ENCODE measurements around the gene RASGEF1C. TPM values are rescaled to one million over a fixed set of nuclear protein-coding genes. Genes with fewer than 3 reads are reported as not detected.

Gene RASGEF1C
- total and polyA plus RNA-seq, 2 experiments from 2014 or later: 0.40 to 0.42 TPM

- no peak for TF ChIP-seq STAT1 (IDR thresholded peaks at IDR 0.05; ENCODE audit: unreplicated experiment)
These were observed 40.3 kb downstream of the RASGEF1C start (continued) for GRCh38 chr5:180168758-180169157.

DNA sequence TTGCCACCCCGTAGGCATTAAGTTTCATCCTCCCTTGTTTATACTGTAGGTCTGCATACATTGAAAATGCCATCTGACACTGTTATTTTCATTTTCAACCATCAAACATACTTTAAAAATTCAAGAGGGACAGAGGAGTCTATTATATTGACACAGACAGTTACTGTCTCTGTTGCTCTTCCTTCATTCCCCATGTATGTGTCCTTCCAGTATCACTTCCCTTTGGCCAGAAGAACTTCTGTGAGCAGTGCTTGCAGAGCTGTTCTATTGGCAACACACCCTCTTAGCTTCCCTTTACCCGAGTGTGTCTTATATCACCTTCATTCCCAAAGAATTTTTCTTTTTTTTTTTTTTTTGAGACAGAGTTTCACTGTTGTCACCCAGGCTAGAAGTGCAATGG lies 42.8 kb downstream of the RASGEF1C start:
- Mint-ChIP-seq H3K4me3 (no peak overlapping the region), H3K27me3 (ENCODE audit: insufficient read depth, low read depth, poor library complexity) (peaks cover 8% of the 10 kb centered on the region), H3K9me3 (no peaks in the 10 kb centered on the region), H3K36me3 (ENCODE audit: low read depth) (no peaks in the 10 kb centered on the region), H3K4me1 (peaks cover 14% of the 10 kb centered on the region), H3K27ac (no peak overlapping the region)
- no peak overlapping the region for H3K4me3 ChIP-seq
- H3K27ac ChIP-seq (ENCODE audit: low read depth): no peak overlapping the region
- no peaks in the 10 kb centered on the region for H3K27me3 ChIP-seq (ENCODE audit: insufficient read depth)
- H4K20me1 ChIP-seq (replicated peaks; ENCODE audit: insufficient read depth): no peaks in the 10 kb centered on the region
- no peaks in the 10 kb centered on the region for H3K79me2 ChIP-seq (replicated peaks; ENCODE audit: insufficient read depth)
- no peaks in the 10 kb centered on the region for H3K4me1 ChIP-seq (ENCODE audit: insufficient read depth)
- H3K4me2 ChIP-seq: no peak overlapping the region
- TF ChIP-seq STAT1 (IDR thresholded peaks at IDR 0.05; ENCODE audit: unreplicated experiment) (no peak), CTCF (conservative IDR thresholded peaks at IDR 0.05; ENCODE audit: low read depth in 2 of 2) (no peak), CREB1 (CRISPR knock-in tag; IDR thresholded peaks at IDR 0.05; ENCODE audit: low read depth) (no peak), EZH2 (IDR thresholded peaks at IDR 0.05; ENCODE audit: low read depth, unreplicated experiment) (no peak), ZNF331 (CRISPR knock-in tag; IDR thresholded peaks at IDR 0.05; ENCODE audit: low read depth) (no peak), POLR2AphosphoS5 (IDR thresholded peaks at IDR 0.05; ENCODE audit: low read depth) (no peak), ZNF114 (CRISPR knock-in tag; IDR thresholded peaks at IDR 0.05) (no peak), JUNB (IDR thresholded peaks at IDR 0.05; ENCODE audit: unreplicated experiment) (no peak), EZH2phosphoT487 (IDR thresholded peaks at IDR 0.05; ENCODE audit: unreplicated experiment) (no peak), NANOG (IDR thresholded peaks at IDR 0.05; ENCODE audit: borderline replicate concordance) (no peak)
- TF ChIP-seq, protein P1, sequence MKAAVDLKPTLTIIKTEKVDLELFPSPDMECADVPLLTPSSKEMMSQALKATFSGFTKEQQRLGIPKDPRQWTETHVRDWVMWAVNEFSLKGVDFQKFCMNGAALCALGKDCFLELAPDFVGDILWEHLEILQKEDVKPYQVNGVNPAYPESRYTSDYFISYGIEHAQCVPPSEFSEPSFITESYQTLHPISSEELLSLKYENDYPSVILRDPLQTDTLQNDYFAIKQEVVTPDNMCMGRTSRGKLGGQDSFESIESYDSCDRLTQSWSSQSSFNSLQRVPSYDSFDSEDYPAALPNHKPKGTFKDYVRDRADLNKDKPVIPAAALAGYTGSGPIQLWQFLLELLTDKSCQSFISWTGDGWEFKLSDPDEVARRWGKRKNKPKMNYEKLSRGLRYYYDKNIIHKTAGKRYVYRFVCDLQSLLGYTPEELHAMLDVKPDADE (IDR thresholded peaks at IDR 0.05): no peak
- TF ChIP-seq, protein P2, sequence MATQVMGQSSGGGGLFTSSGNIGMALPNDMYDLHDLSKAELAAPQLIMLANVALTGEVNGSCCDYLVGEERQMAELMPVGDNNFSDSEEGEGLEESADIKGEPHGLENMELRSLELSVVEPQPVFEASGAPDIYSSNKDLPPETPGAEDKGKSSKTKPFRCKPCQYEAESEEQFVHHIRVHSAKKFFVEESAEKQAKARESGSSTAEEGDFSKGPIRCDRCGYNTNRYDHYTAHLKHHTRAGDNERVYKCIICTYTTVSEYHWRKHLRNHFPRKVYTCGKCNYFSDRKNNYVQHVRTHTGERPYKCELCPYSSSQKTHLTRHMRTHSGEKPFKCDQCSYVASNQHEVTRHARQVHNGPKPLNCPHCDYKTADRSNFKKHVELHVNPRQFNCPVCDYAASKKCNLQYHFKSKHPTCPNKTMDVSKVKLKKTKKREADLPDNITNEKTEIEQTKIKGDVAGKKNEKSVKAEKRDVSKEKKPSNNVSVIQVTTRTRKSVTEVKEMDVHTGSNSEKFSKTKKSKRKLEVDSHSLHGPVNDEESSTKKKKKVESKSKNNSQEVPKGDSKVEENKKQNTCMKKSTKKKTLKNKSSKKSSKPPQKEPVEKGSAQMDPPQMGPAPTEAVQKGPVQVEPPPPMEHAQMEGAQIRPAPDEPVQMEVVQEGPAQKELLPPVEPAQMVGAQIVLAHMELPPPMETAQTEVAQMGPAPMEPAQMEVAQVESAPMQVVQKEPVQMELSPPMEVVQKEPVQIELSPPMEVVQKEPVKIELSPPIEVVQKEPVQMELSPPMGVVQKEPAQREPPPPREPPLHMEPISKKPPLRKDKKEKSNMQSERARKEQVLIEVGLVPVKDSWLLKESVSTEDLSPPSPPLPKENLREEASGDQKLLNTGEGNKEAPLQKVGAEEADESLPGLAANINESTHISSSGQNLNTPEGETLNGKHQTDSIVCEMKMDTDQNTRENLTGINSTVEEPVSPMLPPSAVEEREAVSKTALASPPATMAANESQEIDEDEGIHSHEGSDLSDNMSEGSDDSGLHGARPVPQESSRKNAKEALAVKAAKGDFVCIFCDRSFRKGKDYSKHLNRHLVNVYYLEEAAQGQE (IDR thresholded peaks at IDR 0.05; ENCODE audit: unreplicated experiment): no peak
- TF ChIP-seq, protein P3, sequence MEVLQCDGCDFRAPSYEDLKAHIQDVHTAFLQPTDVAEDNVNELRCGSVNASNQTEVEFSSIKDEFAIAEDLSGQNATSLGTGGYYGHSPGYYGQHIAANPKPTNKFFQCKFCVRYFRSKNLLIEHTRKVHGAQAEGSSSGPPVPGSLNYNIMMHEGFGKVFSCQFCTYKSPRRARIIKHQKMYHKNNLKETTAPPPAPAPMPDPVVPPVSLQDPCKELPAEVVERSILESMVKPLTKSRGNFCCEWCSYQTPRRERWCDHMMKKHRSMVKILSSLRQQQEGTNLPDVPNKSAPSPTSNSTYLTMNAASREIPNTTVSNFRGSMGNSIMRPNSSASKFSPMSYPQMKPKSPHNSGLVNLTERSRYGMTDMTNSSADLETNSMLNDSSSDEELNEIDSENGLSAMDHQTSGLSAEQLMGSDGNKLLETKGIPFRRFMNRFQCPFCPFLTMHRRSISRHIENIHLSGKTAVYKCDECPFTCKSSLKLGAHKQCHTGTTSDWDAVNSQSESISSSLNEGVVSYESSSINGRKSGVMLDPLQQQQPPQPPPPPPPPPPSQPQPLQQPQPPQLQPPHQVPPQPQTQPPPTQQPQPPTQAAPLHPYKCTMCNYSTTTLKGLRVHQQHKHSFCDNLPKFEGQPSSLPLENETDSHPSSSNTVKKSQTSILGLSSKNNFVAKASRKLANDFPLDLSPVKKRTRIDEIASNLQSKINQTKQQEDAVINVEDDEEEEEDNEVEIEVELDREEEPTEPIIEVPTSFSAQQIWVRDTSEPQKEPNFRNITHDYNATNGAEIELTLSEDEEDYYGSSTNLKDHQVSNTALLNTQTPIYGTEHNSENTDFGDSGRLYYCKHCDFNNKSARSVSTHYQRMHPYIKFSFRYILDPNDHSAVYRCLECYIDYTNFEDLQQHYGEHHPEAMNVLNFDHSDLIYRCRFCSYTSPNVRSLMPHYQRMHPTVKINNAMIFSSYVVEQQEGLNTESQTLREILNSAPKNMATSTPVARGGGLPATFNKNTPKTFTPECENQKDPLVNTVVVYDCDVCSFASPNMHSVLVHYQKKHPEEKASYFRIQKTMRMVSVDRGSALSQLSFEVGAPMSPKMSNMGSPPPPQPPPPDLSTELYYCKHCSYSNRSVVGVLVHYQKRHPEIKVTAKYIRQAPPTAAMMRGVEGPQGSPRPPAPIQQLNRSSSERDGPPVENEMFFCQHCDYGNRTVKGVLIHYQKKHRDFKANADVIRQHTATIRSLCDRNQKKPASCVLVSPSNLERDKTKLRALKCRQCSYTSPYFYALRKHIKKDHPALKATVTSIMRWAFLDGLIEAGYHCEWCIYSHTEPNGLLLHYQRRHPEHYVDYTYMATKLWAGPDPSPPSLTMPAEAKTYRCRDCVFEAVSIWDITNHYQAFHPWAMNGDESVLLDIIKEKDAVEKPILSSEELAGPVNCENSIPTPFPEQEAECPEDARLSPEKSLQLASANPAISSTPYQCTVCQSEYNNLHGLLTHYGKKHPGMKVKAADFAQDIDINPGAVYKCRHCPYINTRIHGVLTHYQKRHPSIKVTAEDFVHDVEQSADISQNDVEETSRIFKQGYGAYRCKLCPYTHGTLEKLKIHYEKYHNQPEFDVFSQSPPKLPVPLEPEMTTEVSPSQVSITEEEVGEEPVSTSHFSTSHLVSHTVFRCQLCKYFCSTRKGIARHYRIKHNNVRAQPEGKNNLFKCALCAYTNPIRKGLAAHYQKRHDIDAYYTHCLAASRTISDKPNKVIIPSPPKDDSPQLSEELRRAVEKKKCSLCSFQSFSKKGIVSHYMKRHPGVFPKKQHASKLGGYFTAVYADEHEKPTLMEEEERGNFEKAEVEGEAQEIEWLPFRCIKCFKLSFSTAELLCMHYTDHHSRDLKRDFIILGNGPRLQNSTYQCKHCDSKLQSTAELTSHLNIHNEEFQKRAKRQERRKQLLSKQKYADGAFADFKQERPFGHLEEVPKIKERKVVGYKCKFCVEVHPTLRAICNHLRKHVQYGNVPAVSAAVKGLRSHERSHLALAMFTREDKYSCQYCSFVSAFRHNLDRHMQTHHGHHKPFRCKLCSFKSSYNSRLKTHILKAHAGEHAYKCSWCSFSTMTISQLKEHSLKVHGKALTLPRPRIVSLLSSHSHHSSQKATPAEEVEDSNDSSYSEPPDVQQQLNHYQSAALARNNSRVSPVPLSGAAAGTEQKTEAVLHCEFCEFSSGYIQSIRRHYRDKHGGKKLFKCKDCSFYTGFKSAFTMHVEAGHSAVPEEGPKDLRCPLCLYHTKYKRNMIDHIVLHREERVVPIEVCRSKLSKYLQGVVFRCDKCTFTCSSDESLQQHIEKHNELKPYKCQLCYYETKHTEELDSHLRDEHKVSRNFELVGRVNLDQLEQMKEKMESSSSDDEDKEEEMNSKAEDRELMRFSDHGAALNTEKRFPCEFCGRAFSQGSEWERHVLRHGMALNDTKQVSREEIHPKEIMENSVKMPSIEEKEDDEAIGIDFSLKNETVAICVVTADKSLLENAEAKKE (CRISPR knock-in tag; IDR thresholded peaks at IDR 0.05): no peak
- no peaks in the 10 kb centered on the region for H3F3A ChIP-seq (replicated peaks; ENCODE audit: low read depth)
- H3K9me2 ChIP-seq (ENCODE audit: insufficient read depth): no peaks in the 10 kb centered on the region
- H2AFZ ChIP-seq: no peak overlapping the region
- H3K36me3 ChIP-seq (ENCODE audit: insufficient read depth): no peaks in the 10 kb centered on the region
- ATAC-seq: no peak
- DNase-seq (ENCODE audit: low spot score): no peak

Data from GM23338 (cell line).